ENCODE data around the gene HNRNPK.
A peak's percentile ranks its signal among the peaks of the same experiment; 100 is the strongest.

The HNRNPK gene

DNA sequence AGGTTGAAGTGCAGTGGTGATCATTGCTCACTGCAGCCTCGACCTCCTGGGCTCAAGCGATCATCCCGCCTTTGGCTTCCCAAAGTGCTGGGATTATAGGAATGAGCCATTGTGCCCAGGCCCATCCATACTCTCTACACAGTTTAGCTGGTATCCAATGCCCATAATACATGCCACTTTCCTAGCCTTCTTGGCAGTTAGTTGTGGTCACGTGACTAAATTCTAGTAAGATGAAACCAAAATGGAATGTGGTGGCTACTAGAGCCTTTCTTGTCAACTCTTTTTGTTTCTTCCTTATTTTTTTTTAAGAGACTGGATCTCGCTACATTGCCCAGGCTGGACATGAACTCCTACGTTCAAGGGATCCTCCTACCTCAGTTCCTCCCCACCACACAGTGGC is 43.5 kb downstream of the HNRNPK start:
- H3K79me2 ChIP-seq, result no peaks in the 10 kb centered on the region
- peaks cover 16% of the 10 kb centered on the region for H3K4me1 ChIP-seq
- H3K4me3 ChIP-seq (ENCODE audit: low read depth, low read length), result no peak overlapping the region
- TF ChIP-seq, protein P1, sequence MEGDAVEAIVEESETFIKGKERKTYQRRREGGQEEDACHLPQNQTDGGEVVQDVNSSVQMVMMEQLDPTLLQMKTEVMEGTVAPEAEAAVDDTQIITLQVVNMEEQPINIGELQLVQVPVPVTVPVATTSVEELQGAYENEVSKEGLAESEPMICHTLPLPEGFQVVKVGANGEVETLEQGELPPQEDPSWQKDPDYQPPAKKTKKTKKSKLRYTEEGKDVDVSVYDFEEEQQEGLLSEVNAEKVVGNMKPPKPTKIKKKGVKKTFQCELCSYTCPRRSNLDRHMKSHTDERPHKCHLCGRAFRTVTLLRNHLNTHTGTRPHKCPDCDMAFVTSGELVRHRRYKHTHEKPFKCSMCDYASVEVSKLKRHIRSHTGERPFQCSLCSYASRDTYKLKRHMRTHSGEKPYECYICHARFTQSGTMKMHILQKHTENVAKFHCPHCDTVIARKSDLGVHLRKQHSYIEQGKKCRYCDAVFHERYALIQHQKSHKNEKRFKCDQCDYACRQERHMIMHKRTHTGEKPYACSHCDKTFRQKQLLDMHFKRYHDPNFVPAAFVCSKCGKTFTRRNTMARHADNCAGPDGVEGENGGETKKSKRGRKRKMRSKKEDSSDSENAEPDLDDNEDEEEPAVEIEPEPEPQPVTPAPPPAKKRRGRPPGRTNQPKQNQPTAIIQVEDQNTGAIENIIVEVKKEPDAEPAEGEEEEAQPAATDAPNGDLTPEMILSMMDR (IDR thresholded peaks at IDR 0.05), result no peak
- no peak overlapping the region for H3K9ac ChIP-seq
- H2AFZ ChIP-seq, result no peak overlapping the region
- H3K4me2 ChIP-seq (ENCODE audit: low read length), result no peak overlapping the region
- H3K27me3 ChIP-seq (ENCODE audit: control insufficient read depth, insufficient read depth, low read length), result no peaks in the 10 kb centered on the region
- no peak overlapping the region for H3K27ac ChIP-seq
- no peaks in the 10 kb centered on the region for H3K9me3 ChIP-seq (ENCODE audit: control insufficient read depth, low read length)
- no peaks in the 10 kb centered on the region for H3K36me3 ChIP-seq (ENCODE audit: control insufficient read depth, insufficient read depth, low read length)

DNA sequence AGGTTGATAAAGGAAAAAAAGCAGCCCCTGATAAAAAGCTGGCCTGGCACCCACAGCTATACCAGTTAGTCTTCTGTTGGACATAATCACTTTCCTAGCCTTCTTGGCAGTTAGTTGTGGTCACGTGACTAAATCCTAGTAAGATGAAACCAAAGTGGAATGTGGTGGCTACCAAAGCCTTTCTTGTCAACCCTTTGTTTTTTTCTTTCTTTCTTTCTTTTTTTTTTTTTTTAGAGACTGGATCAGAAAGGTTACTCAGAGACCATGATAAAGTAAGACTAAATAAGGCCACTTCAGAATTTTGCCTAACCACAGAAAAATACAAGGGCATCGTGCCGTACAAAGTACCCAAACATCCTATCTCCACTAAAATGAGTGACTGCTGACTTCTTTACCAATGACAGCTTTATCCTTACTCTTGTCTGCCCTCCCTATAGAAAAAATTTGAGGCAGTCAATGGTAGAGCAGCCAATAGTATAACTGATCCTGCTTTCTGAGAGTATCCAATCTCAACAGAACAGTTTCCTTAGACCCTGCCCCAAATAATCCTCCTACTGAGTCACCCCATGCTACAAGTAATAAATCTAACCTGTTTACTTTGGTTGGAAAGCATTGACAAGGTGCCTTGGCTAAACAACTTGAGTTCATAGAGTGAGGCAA is 44.6 kb downstream of the HNRNPK start:
- TF ChIP-seq, protein P1 (IDR thresholded peaks at IDR 0.05), result no peak
- H3K4me2 ChIP-seq (ENCODE audit: low read length), result peak overlapping the region; percentile 60
- H3K9ac ChIP-seq, result no peak overlapping the region
- peaks cover 16% of the 10 kb centered on the region for H3K4me1 ChIP-seq
- H2AFZ ChIP-seq, result no peak overlapping the region
- no peaks in the 10 kb centered on the region for H3K27me3 ChIP-seq (ENCODE audit: control insufficient read depth, insufficient read depth, low read length)
- H3K79me2 ChIP-seq, result no peaks in the 10 kb centered on the region
- H3K9me3 ChIP-seq (ENCODE audit: control insufficient read depth, low read length), result no peaks in the 10 kb centered on the region
- peak overlapping the region; percentile 49 for H3K4me3 ChIP-seq (ENCODE audit: low read depth, low read length)
- no peaks in the 10 kb centered on the region for H3K36me3 ChIP-seq (ENCODE audit: control insufficient read depth, insufficient read depth, low read length)
- peak overlapping the region; percentile 89 for H3K27ac ChIP-seq

GRCh38 chr9:83934569-83935275 is 45.3 kb downstream of the HNRNPK start:
- H3K27ac ChIP-seq, result peak overlapping the region; percentile 89
- TF ChIP-seq, protein P1 (IDR thresholded peaks at IDR 0.05), result no peak

DNA sequence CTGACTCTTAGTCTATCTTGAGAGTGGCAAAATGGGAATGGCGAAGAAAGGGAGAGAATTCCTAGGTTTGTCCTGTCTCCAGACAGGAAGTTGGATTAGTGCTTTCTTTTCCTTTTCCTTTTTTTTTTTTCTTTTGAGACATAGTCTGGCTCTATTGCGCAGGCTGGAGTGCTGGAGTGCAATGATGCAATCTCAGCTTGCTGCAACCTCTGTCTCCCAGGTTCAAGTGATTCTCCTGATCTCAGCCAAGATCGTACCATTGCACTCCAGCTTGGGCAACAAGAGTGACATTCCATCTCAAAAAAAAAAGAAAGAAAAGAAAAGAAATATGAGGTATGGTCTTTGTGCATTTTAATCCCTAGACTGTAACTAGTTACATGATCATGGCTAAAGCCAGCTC is 46.2 kb downstream of the HNRNPK start:
- Histone ChIP-seq H3K27me3 (ENCODE audit: control insufficient read depth, insufficient read depth, low read length) (no peaks in the 10 kb centered on the region), H2AFZ (peak overlapping the region; percentile 51), H3K27ac (peak overlapping the region; percentile 89), H3K4me1 (peaks cover 16% of the 10 kb centered on the region), H3K36me3 (ENCODE audit: control insufficient read depth, insufficient read depth, low read length) (no peaks in the 10 kb centered on the region), H3K9me3 (ENCODE audit: control insufficient read depth, low read length) (no peaks in the 10 kb centered on the region), H3K9ac (no peak overlapping the region), H3K79me2 (no peaks in the 10 kb centered on the region), H3K4me3 (ENCODE audit: low read depth, low read length) (no peak overlapping the region), H3K4me2 (ENCODE audit: low read length) (no peak overlapping the region)
- TF ChIP-seq, protein P1 (IDR thresholded peaks at IDR 0.05), result no peak

More at GRCh38 chr9:83934569-83935275, 45.3 kb downstream of the HNRNPK start:
- Histone ChIP-seq H3K4me1 (peaks cover 16% of the 10 kb centered on the region), H3K27me3 (ENCODE audit: control insufficient read depth, insufficient read depth, low read length) (no peaks in the 10 kb centered on the region), H3K9me3 (ENCODE audit: control insufficient read depth, low read length) (no peaks in the 10 kb centered on the region), H3K4me3 (ENCODE audit: low read depth, low read length) (peak overlapping the region; percentile 49), H2AFZ (peak overlapping the region; percentile 33), H3K9ac (no peak overlapping the region), H3K79me2 (no peaks in the 10 kb centered on the region), H3K36me3 (ENCODE audit: control insufficient read depth, insufficient read depth, low read length) (no peaks in the 10 kb centered on the region), H3K4me2 (ENCODE audit: low read length) (peak overlapping the region; percentile 60)

All from parathyroid adenoma (tissue), 2 donors.